ENCODE measurements around the gene FBXW7.
A peak's percentile ranks its signal among the peaks of the same experiment; 100 is the strongest.

The FBXW7 gene

DNA sequence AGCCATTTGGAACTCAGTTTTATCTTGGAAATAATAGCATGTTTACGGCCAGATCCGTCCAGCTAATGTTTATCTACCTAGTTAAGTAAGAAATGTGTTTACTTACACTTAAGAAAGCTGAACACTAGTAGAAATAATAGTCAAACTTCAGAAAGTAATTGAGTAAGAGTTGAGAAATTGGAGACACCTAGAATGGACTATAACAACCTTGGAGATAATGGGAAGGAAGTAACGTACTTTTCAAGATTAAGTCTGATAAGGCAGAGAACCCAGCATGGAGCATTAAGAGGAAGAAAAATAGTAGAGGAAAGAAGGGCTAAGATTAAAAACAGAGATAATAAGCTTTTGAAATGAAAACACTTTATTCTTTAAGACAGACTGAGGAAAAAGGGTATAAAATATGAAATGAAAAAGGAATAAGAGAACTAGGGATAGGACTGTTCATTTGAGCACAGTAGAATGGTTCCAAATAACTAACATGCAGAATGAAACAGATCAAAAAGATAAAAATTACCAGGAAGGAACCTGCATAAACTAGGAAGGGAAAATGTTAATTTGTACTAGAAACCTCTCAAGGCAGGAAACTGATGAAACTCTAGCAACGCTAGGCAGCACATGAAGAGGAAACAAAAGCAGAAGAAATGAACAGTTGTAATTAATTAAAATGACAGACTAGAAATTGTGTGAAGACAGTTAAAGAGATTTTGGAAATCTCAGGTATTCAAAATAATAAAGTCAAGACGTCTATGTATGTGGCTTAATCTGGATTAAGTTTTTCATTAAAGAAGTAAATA lies 71.7 kb downstream of the FBXW7 start:
- TF ChIP-seq CTCF (conservative IDR thresholded peaks at IDR 0.05; ENCODE audit: low read length) = no peak
- no peak for TF ChIP-seq EZH2phosphoT487 (IDR thresholded peaks at IDR 0.05; ENCODE audit: borderline replicate concordance)
- peak overlapping the region; percentile 14 for H3K4me3 ChIP-seq (ENCODE audit: low read length, poor library complexity, severe bottlenecking)
- no peaks in the 10 kb centered on the region for H3K27me3 ChIP-seq (ENCODE audit: insufficient read depth, low read length, poor library complexity, severe bottlenecking)
- no peaks in the 10 kb centered on the region for H3K36me3 ChIP-seq (ENCODE audit: insufficient read depth, low read length)
- H3K4me2 ChIP-seq (ENCODE audit: low read depth, low read length, poor library complexity, severe bottlenecking) = peak overlapping the region; percentile 52
- peaks cover 16% of the 10 kb centered on the region for H4K20me1 ChIP-seq (ENCODE audit: insufficient read depth, low read length, poor library complexity, severe bottlenecking)
- H2AFZ ChIP-seq (ENCODE audit: low read length) = no peak overlapping the region
- H3K79me2 ChIP-seq (ENCODE audit: insufficient read depth, low read length) = peaks cover 45% of the 10 kb centered on the region
- peaks cover 9% of the 10 kb centered on the region; the same call in 1 of the 2 replicates for H3F3A ChIP-seq (ENCODE audit: low read depth)
- no peaks in the 10 kb centered on the region for H3K9me3 ChIP-seq (ENCODE audit: insufficient read depth, low read depth, low read length)
- no peak overlapping the region for H3K9ac ChIP-seq (ENCODE audit: low read depth, low read length, poor library complexity, severe bottlenecking)
- H3K9me2 ChIP-seq (replicated peaks; ENCODE audit: low read depth, low read length) = no peaks in the 10 kb centered on the region
- peaks cover 38% of the 10 kb centered on the region for H3K4me1 ChIP-seq (ENCODE audit: insufficient read depth, low read length, poor library complexity, severe bottlenecking)

- Histone ChIP-seq H2AFZ (ENCODE audit: low read length) (no peak overlapping the region), H3K9me3 (ENCODE audit: insufficient read depth, low read depth, low read length) (no peaks in the 10 kb centered on the region), H3K9me2 (replicated peaks; ENCODE audit: low read depth, low read length) (no peaks in the 10 kb centered on the region), H3K4me1 (ENCODE audit: insufficient read depth, low read length, poor library complexity, severe bottlenecking) (peaks cover 44% of the 10 kb centered on the region), H3K27me3 (ENCODE audit: insufficient read depth, low read length, poor library complexity, severe bottlenecking) (no peaks in the 10 kb centered on the region), H3K4me3 (ENCODE audit: low read length, poor library complexity, severe bottlenecking) (no peak overlapping the region), H3F3A (ENCODE audit: low read depth) (peaks cover 9% of the 10 kb centered on the region; the same call in 1 of the 2 replicates), H3K79me2 (ENCODE audit: insufficient read depth, low read length) (peaks cover 51% of the 10 kb centered on the region), H3K36me3 (ENCODE audit: insufficient read depth, low read length) (no peaks in the 10 kb centered on the region), H3K4me2 (ENCODE audit: low read depth, low read length, poor library complexity, severe bottlenecking) (peak overlapping the region; percentile 52), H4K20me1 (ENCODE audit: insufficient read depth, low read length, poor library complexity, severe bottlenecking) (peaks cover 16% of the 10 kb centered on the region), H3K9ac (ENCODE audit: low read depth, low read length, poor library complexity, severe bottlenecking) (no peak overlapping the region)
- TF ChIP-seq CTCF (conservative IDR thresholded peaks at IDR 0.05; ENCODE audit: low read length) (no peak), EZH2phosphoT487 (IDR thresholded peaks at IDR 0.05; ENCODE audit: borderline replicate concordance) (no peak)
These were observed 72.3 kb downstream of the FBXW7 start for GRCh38 chr4:152463562-152463961.

DNA sequence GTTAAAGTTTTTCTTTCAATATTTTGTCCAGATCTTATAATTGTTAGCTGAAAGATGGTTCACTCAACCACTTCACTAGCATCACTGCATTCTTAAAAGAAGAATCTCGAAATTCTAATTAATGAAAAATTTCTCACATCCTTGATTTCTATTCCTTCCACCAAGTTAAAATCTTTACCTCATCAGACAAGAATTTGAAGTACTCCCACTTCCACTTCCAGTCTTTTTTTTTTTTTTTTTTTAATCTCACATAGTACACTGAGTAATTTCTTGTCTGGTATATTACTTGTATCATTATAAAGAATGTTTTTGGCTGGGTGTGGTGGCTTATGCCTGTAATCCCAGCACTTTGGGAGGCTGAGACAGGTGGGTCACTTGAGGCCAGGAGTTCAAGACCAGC lies 73.2 kb downstream of the FBXW7 start:
- peak overlapping the region; percentile 15 for H3K4me2 ChIP-seq (ENCODE audit: low read depth, low read length, poor library complexity, severe bottlenecking)
- H3F3A ChIP-seq (ENCODE audit: low read depth) = peaks cover 9% of the 10 kb centered on the region; the same call in 1 of the 2 replicates
- no peak overlapping the region for H3K9ac ChIP-seq (ENCODE audit: low read depth, low read length, poor library complexity, severe bottlenecking)
- no peaks in the 10 kb centered on the region for H3K36me3 ChIP-seq (ENCODE audit: insufficient read depth, low read length)
- H3K79me2 ChIP-seq (ENCODE audit: insufficient read depth, low read length) = peaks cover 59% of the 10 kb centered on the region
- no peaks in the 10 kb centered on the region for H3K27me3 ChIP-seq (ENCODE audit: insufficient read depth, low read length, poor library complexity, severe bottlenecking)
- H2AFZ ChIP-seq (ENCODE audit: low read length) = no peak overlapping the region
- H3K9me2 ChIP-seq (replicated peaks; ENCODE audit: low read depth, low read length) = no peaks in the 10 kb centered on the region
- peaks cover 48% of the 10 kb centered on the region for H3K4me1 ChIP-seq (ENCODE audit: insufficient read depth, low read length, poor library complexity, severe bottlenecking)
- no peak overlapping the region for H3K4me3 ChIP-seq (ENCODE audit: low read length, poor library complexity, severe bottlenecking)
- H3K9me3 ChIP-seq (ENCODE audit: insufficient read depth, low read depth, low read length) = no peaks in the 10 kb centered on the region
- H4K20me1 ChIP-seq (ENCODE audit: insufficient read depth, low read length, poor library complexity, severe bottlenecking) = peaks cover 16% of the 10 kb centered on the region
- TF ChIP-seq EZH2phosphoT487 (IDR thresholded peaks at IDR 0.05; ENCODE audit: borderline replicate concordance) (no peak), CTCF (conservative IDR thresholded peaks at IDR 0.05; ENCODE audit: low read length) (no peak)

Measured in Loucy (cell line).